ENCODE measurements around the gene CACFD1. TPM values are rescaled to one million over a fixed set of nuclear protein-coding genes. Genes with fewer than 3 reads are reported as not detected.

Gene CACFD1
- total and polyA plus RNA-seq, 2 of the 4 experiments (the other 2 are of a cell fraction) = 2.0 to 6.6 TPM

DNA sequence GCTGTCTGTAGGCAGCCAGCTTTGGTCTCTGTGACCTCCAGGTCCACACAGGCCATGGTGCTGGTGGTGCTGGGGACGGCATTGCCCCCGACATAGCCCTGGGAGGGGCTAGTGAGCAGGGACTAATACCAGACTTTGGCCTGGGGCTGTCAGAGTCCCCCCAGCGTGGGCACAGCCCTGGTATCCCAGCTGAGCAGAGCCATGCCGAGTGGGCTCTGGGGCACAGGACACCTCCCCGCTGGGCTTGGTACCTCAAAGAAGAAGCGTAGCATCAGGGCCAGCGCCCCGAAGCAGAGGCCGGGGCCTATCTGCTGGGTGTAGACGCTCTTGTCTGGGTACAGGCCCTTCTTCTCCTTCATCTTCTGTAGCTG, 55.4 kb downstream of the CACFD1 start:
- Histone ChIP-seq H3K9me3 (ENCODE audit: control insufficient read depth, insufficient read depth, low read length) (no peaks in the 10 kb centered on the region), H3K4ac (ENCODE audit: low read depth, low read length) (no peak overlapping the region), H3K4me3 (ENCODE audit: insufficient read depth, low read depth, low read length) (no peak overlapping the region), H3K79me1 (ENCODE audit: low read depth in 1 of 2, low read length in 2 of 2) (no peaks in the 10 kb centered on the region), H3K56ac (ENCODE audit: extremely low read depth, insufficient read depth, low read length) (no peak overlapping the region), H3K36me3 (ENCODE audit: control insufficient read depth, insufficient read depth, low read length) (no peaks in the 10 kb centered on the region), H4K8ac (ENCODE audit: low read depth in 2 of 2, low read length in 2 of 2) (no peak overlapping the region), H2BK5ac (ENCODE audit: low read depth, low read length, poor library complexity, severe bottlenecking) (no peak overlapping the region), H2BK15ac (ENCODE audit: low read depth, low read length) (no peak overlapping the region), H3K9me1 (ENCODE audit: insufficient read depth, low read length) (peaks cover 6% of the 10 kb centered on the region; the same call in 1 of the 2 replicates), H2BK20ac (ENCODE audit: low read depth, low read length) (no peak overlapping the region), H3K27me3 (ENCODE audit: control insufficient read depth, insufficient read depth, low read length) (peaks cover 48% of the 10 kb centered on the region), H3K4me1 (ENCODE audit: control insufficient read depth, insufficient read depth, low read length) (no peaks in the 10 kb centered on the region), H2BK120ac (ENCODE audit: low read depth, low read length) (no peak overlapping the region), H4K5ac (ENCODE audit: low read depth, low read length) (no peak overlapping the region), H3K14ac (replicated peaks; ENCODE audit: low read depth, low read length) (no peak overlapping the region), H2AK9ac (replicated peaks; ENCODE audit: low read depth, low read length, poor library complexity) (no peak overlapping the region), H3K23ac (ENCODE audit: low read depth, low read length) (no peak overlapping the region), H3K18ac (ENCODE audit: low read depth, low read length) (no peak overlapping the region), H3K9ac (ENCODE audit: low read depth, low read length) (no peak overlapping the region), H3K4me2 (ENCODE audit: low read depth, low read length) (no peak overlapping the region), H2AK5ac (ENCODE audit: low read depth, low read length) (no peak overlapping the region), H3K27ac (ENCODE audit: insufficient read depth, low read length) (no peak overlapping the region), H2AFZ (replicated peaks; ENCODE audit: low read length, poor library complexity) (no peak overlapping the region), H4K91ac (ENCODE audit: insufficient read depth, low read depth, low read length) (no peak overlapping the region), H4K20me1 (ENCODE audit: insufficient read depth, low read length) (peaks cover 3% of the 10 kb centered on the region; the same call in 1 of the 2 replicates)
- in situ Hi-C loops (cut with MboI; ENCODE audit: low sequenced_read_pairs) = no loop called here
- intact Hi-C loops (cut with micrococcal nuclease) = no loop called here
- DNase-seq (no peak), ATAC-seq (ENCODE audit: low read depth) (no peak)
- POLR2A ChIA-PET (ENCODE audit: unreplicated experiment) = no interaction called here
- TF ChIP-seq, protein P1, sequence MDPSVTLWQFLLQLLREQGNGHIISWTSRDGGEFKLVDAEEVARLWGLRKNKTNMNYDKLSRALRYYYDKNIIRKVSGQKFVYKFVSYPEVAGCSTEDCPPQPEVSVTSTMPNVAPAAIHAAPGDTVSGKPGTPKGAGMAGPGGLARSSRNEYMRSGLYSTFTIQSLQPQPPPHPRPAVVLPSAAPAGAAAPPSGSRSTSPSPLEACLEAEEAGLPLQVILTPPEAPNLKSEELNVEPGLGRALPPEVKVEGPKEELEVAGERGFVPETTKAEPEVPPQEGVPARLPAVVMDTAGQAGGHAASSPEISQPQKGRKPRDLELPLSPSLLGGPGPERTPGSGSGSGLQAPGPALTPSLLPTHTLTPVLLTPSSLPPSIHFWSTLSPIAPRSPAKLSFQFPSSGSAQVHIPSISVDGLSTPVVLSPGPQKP (IDR thresholded peaks at IDR 0.05; ENCODE audit: borderline replicate concordance, low read depth, low read length) = no peak
- TF ChIP-seq, protein P2, sequence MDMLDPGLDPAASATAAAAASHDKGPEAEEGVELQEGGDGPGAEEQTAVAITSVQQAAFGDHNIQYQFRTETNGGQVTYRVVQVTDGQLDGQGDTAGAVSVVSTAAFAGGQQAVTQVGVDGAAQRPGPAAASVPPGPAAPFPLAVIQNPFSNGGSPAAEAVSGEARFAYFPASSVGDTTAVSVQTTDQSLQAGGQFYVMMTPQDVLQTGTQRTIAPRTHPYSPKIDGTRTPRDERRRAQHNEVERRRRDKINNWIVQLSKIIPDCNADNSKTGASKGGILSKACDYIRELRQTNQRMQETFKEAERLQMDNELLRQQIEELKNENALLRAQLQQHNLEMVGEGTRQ (IDR thresholded peaks at IDR 0.05; ENCODE audit: low read depth, low read length) = no peak
- TF ChIP-seq MAZ (IDR thresholded peaks at IDR 0.05; ENCODE audit: borderline replicate concordance, low read depth, low read length) (no peak), SMC3 (IDR thresholded peaks at IDR 0.05; ENCODE audit: low read depth, low read length) (no peak), BHLHE40 (IDR thresholded peaks at IDR 0.05; ENCODE audit: low read depth, low read length) (no peak), RCOR1 (IDR thresholded peaks at IDR 0.05; ENCODE audit: insufficient replicate concordance, low read length) (no peak), RAD21 (IDR thresholded peaks at IDR 0.05; ENCODE audit: low read length) (no peak), NFE2L2 (IDR thresholded peaks at IDR 0.05; ENCODE audit: low read depth, low read length) (no peak), CHD1 (IDR thresholded peaks at IDR 0.05; ENCODE audit: low read depth, low read length) (no peak), FOS (IDR thresholded peaks at IDR 0.05; ENCODE audit: low read depth, low read length) (no peak), MXI1 (IDR thresholded peaks at IDR 0.05; ENCODE audit: borderline replicate concordance, low read depth, low read length) (no peak)
- TF ChIP-seq, protein P3, sequence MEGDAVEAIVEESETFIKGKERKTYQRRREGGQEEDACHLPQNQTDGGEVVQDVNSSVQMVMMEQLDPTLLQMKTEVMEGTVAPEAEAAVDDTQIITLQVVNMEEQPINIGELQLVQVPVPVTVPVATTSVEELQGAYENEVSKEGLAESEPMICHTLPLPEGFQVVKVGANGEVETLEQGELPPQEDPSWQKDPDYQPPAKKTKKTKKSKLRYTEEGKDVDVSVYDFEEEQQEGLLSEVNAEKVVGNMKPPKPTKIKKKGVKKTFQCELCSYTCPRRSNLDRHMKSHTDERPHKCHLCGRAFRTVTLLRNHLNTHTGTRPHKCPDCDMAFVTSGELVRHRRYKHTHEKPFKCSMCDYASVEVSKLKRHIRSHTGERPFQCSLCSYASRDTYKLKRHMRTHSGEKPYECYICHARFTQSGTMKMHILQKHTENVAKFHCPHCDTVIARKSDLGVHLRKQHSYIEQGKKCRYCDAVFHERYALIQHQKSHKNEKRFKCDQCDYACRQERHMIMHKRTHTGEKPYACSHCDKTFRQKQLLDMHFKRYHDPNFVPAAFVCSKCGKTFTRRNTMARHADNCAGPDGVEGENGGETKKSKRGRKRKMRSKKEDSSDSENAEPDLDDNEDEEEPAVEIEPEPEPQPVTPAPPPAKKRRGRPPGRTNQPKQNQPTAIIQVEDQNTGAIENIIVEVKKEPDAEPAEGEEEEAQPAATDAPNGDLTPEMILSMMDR (conservative IDR thresholded peaks at IDR 0.05; ENCODE audit: low read depth, low read length) = no peak
- no TSS peak for BruUV-seq (replicated peaks)
- CTCF ChIA-PET = no interaction called here
- dilution Hi-C loops (cut with HindIII; ENCODE audit: low sequenced_read_pairs, unreplicated experiment) = no loop called here
- 73% methylated on average over 7 of the region's 10 CpGs; no CpG with 5 or more reads in 1 of the 2 experiments for WGBS, 2 experiments (ENCODE audit: extremely low coverage in 2 of 2, insufficient read length in 1 of 2)

Data from IMR-90 (cell line).